H1 (cell line): ENCODE results near the gene RIMS3. TPM values are rescaled to one million over a fixed set of nuclear protein-coding genes. Genes with fewer than 3 reads are reported as not detected.
A peak's percentile ranks its signal among the peaks of the same experiment; 100 is the strongest.

Source experiments
- CTCF ChIA-PET: fragments of 300-600 bp; sonication (Branson Sonifier 250); formaldehyde crosslinking; loops from one replicate; lab custom pipeline; 2021; ENCODE audit not compliant: partially characterized antibody; lab: Charles Lee
- POLR2A ChIA-PET: fragments of 300-600 bp; sonication (Branson Sonifier 250); formaldehyde crosslinking; loops from one replicate; lab custom pipeline; 2021; ENCODE audit warnings: inconsistent platforms; ENCODE audit not compliant: partially characterized antibody; lab: Charles Lee
- DNase-seq, 2 experiments: peaks; one replicate each; pipeline versions ENCODE4 v3.0.0 to v3.0.0-alpha.2; 2010 to 2022; ENCODE audit warnings: low spot score in 2 of 2, low read depth in 1 of 2, mixed read lengths in 1 of 2
- FAIRE-seq: peaks from 2 replicates; lab custom pipeline; 2011; peaks lifted over from hg19 to GRCh38; lab: Jason Lieb, UNC
- H2AFZ ChIP-seq: 2 replicates; pipeline ENCODE4 v1.8.1; 2012; ENCODE audit warnings: low read length, inconsistent platforms
- H2AK5ac ChIP-seq: 2 replicates; pipeline ENCODE4 v1.6.1; 2013; ENCODE audit warnings: low read depth, low read length
- H2BK120ac ChIP-seq: replicated peaks from 2 replicates; pipeline ENCODE3; 2013; ENCODE audit warnings: low read depth, low read length, inconsistent platforms
- H2BK12ac ChIP-seq: 2 replicates; pipeline ENCODE4 v1.6.1; 2013; ENCODE audit warnings: low read depth, low read length
- H2BK15ac ChIP-seq: 2 replicates; pipeline ENCODE4 v1.6.1; 2013; ENCODE audit warnings: low read length
- H2BK20ac ChIP-seq: 2 replicates; pipeline ENCODE4 v1.6.1; 2013; ENCODE audit warnings: low read length
- H2BK5ac ChIP-seq: 2 replicates; pipeline ENCODE4 v1.6.1; 2013; ENCODE audit warnings: low read depth, low read length
- H3K14ac ChIP-seq: 2 replicates; pipeline ENCODE4 v1.6.1; 2013; ENCODE audit warnings: inconsistent platforms; ENCODE audit not compliant: insufficient read length
- H3K18ac ChIP-seq: 2 replicates; pipeline ENCODE4 v1.6.1; 2013; ENCODE audit warnings: low read length; ENCODE audit errors: extremely low read depth
- H3K23ac ChIP-seq: 2 replicates; pipeline ENCODE4 v1.6.1; 2013; ENCODE audit warnings: inconsistent platforms; ENCODE audit not compliant: insufficient read length
- H3K23me2 ChIP-seq: 2 replicates; pipeline ENCODE4 v1.6.1; 2013; ENCODE audit warnings: low read depth, low read length
- H3K27ac ChIP-seq: 2 replicates; pipeline ENCODE4 v1.6.1; 2011; ENCODE audit warnings: low read depth, low read length, inconsistent platforms
- H3K27me3 ChIP-seq, 4 experiments: replicated peaks in 1 of 4; 1 replicate in 1 of 4; 2 replicates in 3 of 4; pipeline versions ENCODE4 v1.6.1 to v1.8.1; 2011 to 2013; ENCODE audit warnings: low read length in 3 of 4, mild to moderate bottlenecking in 3 of 4, inconsistent platforms in 2 of 4, mixed read lengths in 2 of 4, moderate library complexity in 1 of 4; ENCODE audit not compliant: control insufficient read depth in 3 of 4, insufficient read depth in 3 of 4; ENCODE audit errors: extremely low read depth in 1 of 4
- H3K36me3 ChIP-seq, 4 experiments: 2 replicates each; pipeline versions ENCODE4 v1.6.1 to v1.8.1; 2011 to 2013; ENCODE audit warnings: mild to moderate bottlenecking in 4 of 4, low read length in 3 of 4, moderate library complexity in 2 of 4, control low read depth in 1 of 4, inconsistent platforms in 1 of 4; ENCODE audit not compliant: insufficient read depth in 4 of 4, control insufficient read depth in 2 of 4
- H3K4ac ChIP-seq: replicated peaks from 2 replicates; pipeline ENCODE3; 2013; ENCODE audit warnings: low read length, low read depth, mixed read lengths, inconsistent platforms; ENCODE audit not compliant: insufficient read length
- H3K4me1 ChIP-seq, 4 experiments: replicated peaks in 1 of 4; 1 replicate in 1 of 4; 2 replicates in 3 of 4; pipeline versions ENCODE4 v1.6.1 to v1.8.1; 2011 to 2013; ENCODE audit warnings: low read length in 3 of 4, inconsistent platforms in 2 of 4, mixed read lengths in 1 of 4; ENCODE audit not compliant: insufficient read depth in 4 of 4, control insufficient read depth in 3 of 4
- H3K4me2 ChIP-seq, 2 experiments: 2 replicates each; pipeline versions ENCODE4 v1.6.1 to v1.8.1; 2011 to 2013; ENCODE audit warnings: low read depth in 2 of 2, low read length in 2 of 2, control low read depth in 1 of 2, inconsistent platforms in 1 of 2, mild to moderate bottlenecking in 1 of 2; ENCODE audit not compliant: insufficient read depth in 1 of 2
- H3K4me3 ChIP-seq, 4 experiments: fragments of 200-600, 300-600 bp in 1 of 4; sonication (generic), shearing (Covaris generic), sonication (Bioruptor Twin) in 1 of 4; 2 replicates each; pipeline versions ENCODE4 v1.5.1 to v1.8.1; 2011 to 2016; ENCODE audit warnings: low read length in 4 of 4, low read depth in 3 of 4, control low read depth in 2 of 4, inconsistent platforms in 2 of 4, mild to moderate bottlenecking in 2 of 4, mixed read lengths in 1 of 4, moderate library complexity in 1 of 4; ENCODE audit not compliant: insufficient read depth in 2 of 4; ENCODE audit errors: extremely low read depth in 1 of 4
- H3K56ac ChIP-seq: replicated peaks from 2 replicates; pipeline ENCODE3; 2013; ENCODE audit warnings: low read depth, mild to moderate bottlenecking, mixed read lengths, low read length, inconsistent platforms; ENCODE audit not compliant: insufficient read length
- H3K79me1 ChIP-seq: 2 replicates; pipeline ENCODE4 v1.6.1; 2013; ENCODE audit warnings: low read depth, low read length, control low read depth
- H3K79me2 ChIP-seq, 2 experiments: 2 replicates each; pipeline versions ENCODE4 v1.6.1 to v1.8.1; 2012 to 2013; ENCODE audit warnings: low read length in 2 of 2, mild to moderate bottlenecking in 2 of 2, inconsistent platforms in 1 of 2; ENCODE audit not compliant: insufficient read depth in 2 of 2, control insufficient read depth in 1 of 2
- H3K9ac ChIP-seq, 4 experiments: replicated peaks in 1 of 4; 1 replicate in 1 of 4; 2 replicates in 3 of 4; pipeline versions ENCODE4 v1.6.1 to v1.8.1; 2011 to 2013; ENCODE audit warnings: low read depth in 3 of 4, low read length in 3 of 4, control low read depth in 2 of 4, mild to moderate bottlenecking in 2 of 4, moderate library complexity in 2 of 4, inconsistent platforms in 1 of 4; ENCODE audit errors: extremely low read depth in 1 of 4
- H3K9me3 ChIP-seq, 2 experiments: 2 replicates each; pipeline versions ENCODE4 v1.6.1 to v1.8.1; 2012 to 2013; ENCODE audit warnings: mild to moderate bottlenecking in 2 of 2, moderate library complexity in 2 of 2, control low read depth in 1 of 2, inconsistent platforms in 1 of 2, low read depth in 1 of 2, low read length in 1 of 2, mixed read lengths in 1 of 2; ENCODE audit not compliant: insufficient read depth in 2 of 2
- H4K20me1 ChIP-seq, 2 experiments: replicated peaks in 1 of 2; 2 replicates each; pipeline versions ENCODE3 to v1.8.1; 2011 to 2013; ENCODE audit warnings: inconsistent platforms in 2 of 2, low read length in 2 of 2, mild to moderate bottlenecking in 1 of 2; ENCODE audit not compliant: insufficient read depth in 2 of 2, control insufficient read depth in 1 of 2
- H4K5ac ChIP-seq: 2 replicates; pipeline ENCODE4 v1.6.1; 2013; ENCODE audit warnings: low read length, low read depth, mixed read lengths, inconsistent platforms; ENCODE audit not compliant: insufficient read length
- H4K8ac ChIP-seq: 2 replicates; pipeline ENCODE4 v1.8.0; 2013; ENCODE audit warnings: mild to moderate bottlenecking, moderate library complexity, low read length, inconsistent platforms; ENCODE audit not compliant: insufficient read depth; ENCODE audit errors: extremely low read depth
- H4K91ac ChIP-seq: replicated peaks from 2 replicates; pipeline ENCODE3; 2013; ENCODE audit warnings: low read length, mixed read lengths, inconsistent platforms; ENCODE audit not compliant: insufficient read length
- CTBP2 ChIP-seq: IDR thresholded peaks from 2 replicates; pipeline ENCODE4 v1.7.0; 2011; ENCODE audit warnings: borderline replicate concordance, mild to moderate bottlenecking, moderate library complexity, mixed read lengths, low read length; ENCODE audit not compliant: insufficient read depth, insufficient read length
- EGR1 ChIP-seq: IDR thresholded peaks from 2 replicates; pipeline ENCODE4 v1.6.1; 2011; ENCODE audit warnings: low read depth, low read length, borderline replicate concordance
- PHF8 ChIP-seq: fragments of 200-600 bp; sonication (generic); conservative IDR thresholded peaks from 2 replicates; pipeline ENCODE4 v1.7.1; 2012; ENCODE audit warnings: low read depth, mild to moderate bottlenecking, inconsistent platforms, low read length, moderate library complexity
- RBBP5 ChIP-seq: IDR thresholded peaks from 2 replicates; pipeline ENCODE4 v1.7.1; 2012; ENCODE audit warnings: low read depth, mild to moderate bottlenecking, inconsistent platforms, low read length, moderate library complexity, borderline replicate concordance
- RFX5 ChIP-seq: IDR thresholded peaks from 2 replicates; pipeline ENCODE4 v1.6.1; 2011; ENCODE audit warnings: low read depth, low read length, improper control_type of control experiment, borderline replicate concordance
- SIX5 ChIP-seq: IDR thresholded peaks from 2 replicates; pipeline ENCODE4 v1.6.1; 2011; ENCODE audit warnings: mild to moderate bottlenecking, low read depth, low read length
- SP1 ChIP-seq: IDR thresholded peaks from 2 replicates; pipeline ENCODE4 v1.6.1; 2011; ENCODE audit warnings: low read depth, low read length
- SP2 ChIP-seq: IDR thresholded peaks from 2 replicates; pipeline ENCODE4 v1.6.1; 2012; ENCODE audit warnings: mild to moderate bottlenecking, low read length, inconsistent platforms
- TBP ChIP-seq: IDR thresholded peaks from 2 replicates; pipeline ENCODE4 v1.6.1; 2011; ENCODE audit warnings: low read depth, low read length, improper control_type of control experiment
- WGBS, 2 experiments: shearing (Covaris generic) in 1 of 2; methylation state at CpG; one replicate each; pipeline versions ENCODE4 v1.1.6 to v1.1.7; 2013 to 2015; ENCODE audit warnings: low lambda C conversion rate in 2 of 2, mixed read lengths in 2 of 2, inconsistent platforms in 1 of 2, low coverage in 1 of 2, missing lambda C conversion rate in 1 of 2; ENCODE audit not compliant: insufficient replicate concordance in 2 of 2, insufficient coverage in 1 of 2, insufficient read length in 1 of 2; ENCODE audit errors: extremely low coverage in 1 of 2, missing lambda C conversion rate in 1 of 2; 5-methylcytosine and 5-hydroxymethylcytosine counted together
- polyA plus RNA-seq, 7 experiments: library from polyadenylated mRNA; depleted of rRNA in 3 of 7; stranded (reverse) in 5 of 7; unstranded in 2 of 7; fragments of >200 nt in 5 of 7; fragments of 200-250 nt in 2 of 7; gene quantifications; 1 replicate in 5 of 7; 2 replicates in 1 of 7; 4 replicates in 1 of 7; pipeline versions ENCODE4 v1.2.1 to v1.2.3, GENCODE V29; 2011 to 2013; ENCODE audit warnings: missing spikeins in 2 of 7, mixed read lengths in 2 of 7
- total RNA-seq: library from RNA; stranded (reverse); fragmentation: NEBNext Ultra II Directional; extraction: Animal tissue kit (Norgen Biotek cat#: 25700); gene quantifications from 2 replicates; pipeline ENCODE4 v1.2.1, GENCODE V29; 2021

Gene RIMS3
- total and polyA plus RNA-seq, 2 of the 8 experiments (the other 6 are each of a cell fraction or from before 2014, with no cell fraction given): 13.3 to 20.6 TPM

DNA sequence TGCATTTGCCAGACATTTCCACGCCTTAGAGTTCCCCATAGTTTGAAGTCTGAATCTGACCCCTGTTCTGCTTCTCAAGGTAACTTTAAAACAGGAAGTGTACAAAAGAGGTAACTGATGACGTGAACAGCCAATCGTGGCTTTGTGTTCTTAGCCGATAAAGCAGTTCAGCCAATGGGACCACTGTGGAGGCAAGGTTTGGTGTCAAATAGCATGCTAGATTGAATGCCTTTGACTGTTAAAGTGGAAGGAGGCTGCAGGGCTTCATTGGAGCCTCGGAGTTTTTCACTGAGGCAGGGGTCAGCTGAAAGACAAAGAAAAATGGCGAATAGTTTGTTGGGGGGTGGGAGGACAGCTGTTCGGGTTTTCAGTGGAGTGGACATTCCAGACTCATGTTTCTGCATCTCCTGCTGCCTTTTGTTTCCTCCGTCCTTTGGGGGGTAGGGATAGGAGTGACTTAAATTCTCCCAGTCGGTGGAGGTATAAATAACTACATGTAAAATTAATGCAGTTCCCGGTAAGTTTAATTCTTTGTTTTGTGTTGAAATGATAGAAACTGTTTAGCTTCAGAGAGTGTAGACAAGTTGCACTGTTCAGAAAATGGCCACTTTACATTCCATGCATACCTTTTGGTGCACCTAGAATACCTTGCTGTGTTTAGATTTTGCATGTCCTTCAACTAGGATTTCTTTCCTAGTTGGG lies 43.8 kb upstream of the RIMS3 start:
- Histone ChIP-seq H3K4ac (no peak overlapping the region), H2BK15ac (0 out of 2 replicates have a peak overlapping the region, but pooled peaks have one; percentile 46), H3K27me3 (no peaks in the 10 kb centered on the region), H2BK5ac (peak overlapping the region; percentile 97), H4K8ac (no peak overlapping the region), H2BK12ac (peak overlapping the region; percentile 97; the same call in 1 of the 2 replicates), H3K9me3 (no peaks in the 10 kb centered on the region), H3K56ac (peak overlapping the region; percentile 42), H2BK120ac (no peak overlapping the region), H4K5ac (peak overlapping the region; percentile 100), H3K23me2 (peaks cover 2% of the 10 kb centered on the region), H3K27ac (peak overlapping the region; percentile 82), H3K4me2 (peak overlapping the region; percentile 69 to 87), H2AK5ac (no peak overlapping the region; the same call in 1 of the 2 replicates), H3K4me1 (peaks cover 0 to 8% (median 5%) of the 10 kb centered on the region in 4 experiments; a peak in 4 of 7 replicates), H4K91ac (peak overlapping the region; percentile 83), H2BK20ac (0 out of 2 replicates have a peak overlapping the region, but pooled peaks have one; percentile 49), H2AFZ (peak overlapping the region; percentile 60), H3K36me3 (peaks cover 0 to 8% (median 0%) of the 10 kb centered on the region in 4 experiments; a peak in 2 of 8 replicates), H4K20me1 (no peaks in the 10 kb centered on the region), H3K9ac (peak overlapping the region; percentile 69 to 94 (median 79)), H3K79me1 (no peaks in the 10 kb centered on the region), H3K23ac (no peak overlapping the region), H3K4me3 (peak overlapping the region; percentile 72 to 89 (median 80)), H3K79me2 (peaks cover 8 to 86% of the 10 kb centered on the region in 2 experiments), H3K18ac (peak overlapping the region; percentile 93; the same call in 1 of the 2 replicates), H3K14ac (no peak overlapping the region)
- peak; percentile 71 to 75 for DNase-seq
- ChIA-PET CTCF (interaction anchor here (0.9 to 1.7 kb wide), 3 partner anchors 9 to 42 kb away, joined by 3 to 5 read pairs (median 3); no protein-coding TSS in a partner anchor), POLR2A (interaction anchor here (0.7 to 17.0 kb wide), 10 partner anchors 10 to 153 kb away, joined by 3 to 293 read pairs (median 6); partner anchors contain the start of genes CITED4, NFYC and RIMS3)
- WGBS, 2 experiments: 0% methylated on average over 10 of the region's 10 CpGs; no CpG with 5 or more reads in 1 of the 2 experiments
- FAIRE-seq: peak; percentile 93
- TF ChIP-seq CTBP2 (no peak), RFX5 (no peak), PHF8 (peak; percentile 49; the same call in 1 of the 2 replicates), SP1 (peak; percentile 97), EGR1 (no peak), TBP (peak; percentile 84), RBBP5 (no peak), SP2 (peak; percentile 73), SIX5 (peak; percentile 32; the same call in 1 of the 2 replicates)
